ENCODE data around the gene CDH4.
"Not testable (repeated sequence)": the region's sequence is repeated elsewhere in the genome, so short reads cannot be mapped to it uniquely, and the experiment has no call there.

CDH4 gene

DNA sequence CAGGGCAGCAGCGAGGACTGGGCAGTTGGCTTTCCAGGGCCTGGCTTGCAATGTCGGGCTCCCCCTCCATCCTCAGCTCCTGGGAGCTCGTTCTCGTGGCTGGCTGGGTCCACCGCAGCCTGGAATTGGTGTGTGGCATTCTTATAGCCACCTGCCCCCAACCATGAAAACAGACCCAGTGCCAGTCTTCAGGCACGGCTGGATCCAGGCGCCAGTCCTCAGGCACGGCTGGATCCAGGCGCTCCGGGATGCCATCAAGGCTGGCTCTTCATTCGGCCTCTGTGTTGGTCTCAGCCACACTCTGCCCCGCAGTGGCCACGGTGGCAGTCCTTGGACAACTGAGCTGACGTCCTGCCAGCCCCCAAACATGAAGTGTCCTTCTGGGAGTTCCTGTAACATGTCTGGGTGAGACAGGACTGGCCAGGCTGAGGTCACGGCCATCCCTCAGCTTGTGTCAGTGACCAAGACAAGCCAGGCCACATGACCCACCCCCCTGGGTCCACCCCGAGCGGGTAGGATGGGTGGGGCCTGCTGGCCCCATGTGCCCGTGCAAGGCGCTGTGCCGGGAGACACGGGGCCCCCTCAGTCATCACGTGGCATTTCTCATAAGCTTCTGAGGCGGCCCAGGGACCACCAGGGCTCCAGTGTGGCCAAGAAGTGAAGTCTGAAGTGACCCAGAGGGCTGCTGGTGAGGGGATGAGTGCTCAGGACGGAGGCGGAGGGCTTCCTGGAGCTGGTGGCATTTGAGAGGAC is 714.6 kb downstream of the CDH4 start:
- DNase-seq (ENCODE audit: low spot score): no peak

DNA sequence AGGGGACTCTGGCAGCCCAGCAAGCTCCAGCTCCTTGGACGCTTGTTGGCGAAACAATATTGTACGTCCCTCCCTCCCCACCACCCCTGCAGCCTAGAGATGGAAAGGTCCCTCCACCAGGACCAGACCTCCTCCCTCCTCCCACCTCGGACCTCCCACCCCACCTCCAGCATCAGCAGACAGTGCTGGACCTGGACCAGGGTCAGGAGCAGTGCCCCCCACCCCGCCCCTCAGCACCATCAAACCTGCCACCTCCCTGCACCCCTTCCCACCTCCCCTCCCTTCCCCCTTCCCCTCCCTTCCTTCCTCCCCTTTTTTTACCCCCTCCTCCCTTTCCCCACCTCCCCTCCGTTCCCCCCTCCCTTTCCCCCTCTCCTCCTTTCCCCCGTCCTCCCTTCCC is 715.2 kb downstream of the CDH4 start:
- DNase-seq (ENCODE audit: low spot score): no peak

DNA sequence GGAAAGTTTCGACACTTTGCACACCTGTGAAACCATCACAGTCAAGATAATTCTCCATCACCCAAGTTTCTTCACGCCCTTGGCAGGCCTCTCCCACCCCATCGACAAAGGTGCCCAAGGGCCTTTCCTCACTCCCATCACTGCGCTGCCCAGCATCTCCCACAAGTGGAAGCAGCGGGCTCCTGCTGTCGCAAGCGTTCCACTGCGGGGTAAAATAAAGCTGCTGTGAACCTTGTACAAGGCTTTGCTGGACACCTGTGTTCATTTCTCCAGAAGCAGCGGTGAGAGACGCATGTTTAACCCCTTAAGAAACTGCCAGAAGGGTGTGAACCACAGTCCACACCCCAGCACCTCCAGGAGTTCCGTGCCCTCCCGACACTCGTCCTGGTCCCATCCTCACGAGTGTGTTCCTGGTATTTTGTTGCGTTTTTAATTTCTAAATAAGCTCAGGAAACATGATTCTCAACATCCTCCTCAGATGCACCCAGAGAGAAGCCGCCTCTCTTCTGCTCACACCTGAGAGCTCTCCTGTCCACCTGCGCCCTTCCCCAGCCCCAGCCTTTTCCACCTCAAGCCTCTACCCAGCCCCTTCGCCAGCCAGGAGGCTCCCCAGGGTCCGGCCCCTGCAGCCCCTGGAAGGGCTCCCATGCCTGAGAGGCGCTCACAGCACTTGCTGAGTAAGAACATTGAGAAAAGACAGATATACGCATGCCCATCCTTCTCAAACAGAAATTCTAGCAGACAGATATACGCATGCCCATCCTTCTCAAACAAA is 716.2 kb downstream of the CDH4 start:
- no peak for DNase-seq (ENCODE audit: low spot score)

DNA sequence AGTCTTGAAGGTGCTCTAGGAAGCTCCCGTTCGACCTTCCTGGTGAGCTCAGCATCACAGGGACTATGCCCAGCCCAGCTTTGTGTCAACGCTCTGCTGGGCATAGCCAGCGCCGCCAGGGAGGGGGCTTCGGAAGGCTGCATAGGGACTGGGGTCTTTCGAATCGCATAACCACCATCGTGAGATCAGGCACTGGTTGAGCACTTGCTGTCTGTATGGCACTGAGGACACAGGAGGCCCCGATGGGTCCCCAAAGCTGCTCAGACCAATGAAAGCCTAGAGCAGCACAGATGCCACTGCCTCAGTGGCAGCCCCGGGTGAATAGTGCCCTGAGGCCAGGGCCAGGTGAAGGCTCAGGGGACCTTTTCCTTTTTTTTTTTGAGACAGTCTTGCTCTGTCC is 716.9 kb downstream of the CDH4 start:
- DNase-seq (ENCODE audit: low spot score): no peak

DNA sequence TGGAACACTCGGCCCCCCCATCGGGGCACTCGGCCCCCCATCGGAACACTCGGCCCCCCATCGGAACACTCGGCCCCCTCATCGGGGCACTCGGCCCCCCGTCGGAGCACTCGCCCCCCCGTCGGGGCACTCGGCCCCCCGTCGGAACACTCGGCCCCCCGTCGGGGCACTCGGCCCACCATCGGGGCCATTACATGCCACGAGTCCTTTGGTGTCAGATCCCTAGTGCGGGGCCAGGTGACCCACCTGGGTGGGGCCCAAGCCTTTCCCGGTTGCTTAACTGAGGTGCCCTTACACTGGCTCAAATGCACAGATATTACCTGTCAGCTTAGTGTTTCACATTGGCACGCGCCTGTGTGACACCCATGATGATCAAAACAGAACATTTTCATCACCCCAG is 717.7 kb downstream of the CDH4 start:
- DNase-seq (ENCODE audit: low spot score): no peak

DNA sequence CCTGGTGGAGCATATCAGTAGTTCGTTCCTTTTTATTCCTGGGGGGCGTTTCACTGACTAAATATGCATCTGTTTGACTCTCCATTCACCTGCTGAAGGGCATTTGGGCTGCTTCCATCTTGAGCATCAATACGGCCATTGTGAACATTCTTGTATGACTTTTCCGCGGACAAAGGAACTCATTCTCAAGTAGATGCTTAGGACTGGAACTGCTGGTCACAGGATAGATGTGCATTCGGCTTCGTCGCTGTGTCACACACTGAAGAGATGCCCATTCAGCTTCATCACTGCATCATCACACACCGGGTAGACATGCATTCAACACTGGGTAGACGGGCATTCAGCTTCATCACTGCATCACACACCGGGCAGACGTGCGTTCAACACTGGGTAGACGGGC is 718.3 kb downstream of the CDH4 start:
- no peak for DNase-seq (ENCODE audit: low spot score)

DNA sequence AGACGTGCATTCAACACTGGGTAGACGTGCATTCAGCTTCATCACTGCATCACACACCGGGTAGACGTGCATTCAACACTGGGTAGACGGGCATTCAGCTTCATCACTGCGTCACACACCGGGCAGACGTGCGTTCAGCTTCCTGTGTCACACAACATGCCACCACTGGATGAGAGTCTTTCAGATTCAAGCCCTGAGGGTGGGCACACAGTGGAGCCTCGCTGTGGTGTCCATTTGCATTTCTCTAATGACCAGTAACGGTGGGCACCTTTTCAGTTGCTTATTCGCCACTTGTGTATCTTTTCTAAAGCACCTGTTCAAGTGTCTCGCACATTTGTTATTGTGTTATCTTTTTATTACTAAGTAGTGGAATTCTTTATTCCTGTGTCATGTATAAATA is 719.5 kb downstream of the CDH4 start:
- not testable (repeated sequence) for DNase-seq (ENCODE audit: low spot score)

DNA sequence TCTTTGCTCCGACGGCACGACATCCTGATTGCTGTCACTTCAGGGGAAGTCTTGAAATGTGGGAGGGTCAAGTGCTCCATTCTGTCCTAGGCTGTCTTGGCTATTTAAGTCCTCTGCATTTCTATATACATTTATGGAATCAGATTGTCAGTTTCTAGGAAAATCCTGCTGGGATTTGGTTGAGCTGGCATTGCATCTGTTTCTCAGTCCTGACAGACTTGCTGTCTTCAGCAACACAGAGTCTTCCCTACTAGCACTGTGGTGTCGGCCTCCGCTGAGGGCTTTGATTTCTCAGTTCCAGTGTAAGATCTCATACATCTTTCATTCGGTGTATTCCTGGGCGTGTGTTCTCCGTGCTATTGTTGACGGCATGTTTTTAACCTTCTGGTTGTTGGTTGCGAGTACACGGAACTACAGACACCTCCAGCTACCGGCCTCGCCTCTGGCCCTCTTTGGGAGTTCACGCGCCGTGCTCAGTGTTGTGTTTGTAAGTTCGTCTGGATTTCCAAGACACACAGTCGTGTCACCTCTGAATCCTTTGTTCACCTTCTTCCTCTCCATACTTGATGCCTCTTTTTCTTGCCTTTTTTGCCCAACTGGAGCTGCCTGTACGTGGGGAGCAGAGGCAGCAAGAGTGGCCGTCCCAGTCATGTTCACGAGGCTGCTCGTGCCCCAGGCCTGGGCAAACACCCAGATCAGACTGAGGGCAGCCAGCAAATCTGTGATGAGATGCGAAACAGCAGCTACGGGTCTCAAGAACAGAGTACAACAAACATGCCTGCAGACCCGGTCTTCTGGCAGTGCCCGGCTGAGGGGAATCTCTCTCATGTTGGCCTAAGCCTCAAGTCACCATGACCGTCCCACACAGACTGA is 720.8 kb downstream of the CDH4 start:
- no peak for DNase-seq (ENCODE audit: low spot score)

DNA sequence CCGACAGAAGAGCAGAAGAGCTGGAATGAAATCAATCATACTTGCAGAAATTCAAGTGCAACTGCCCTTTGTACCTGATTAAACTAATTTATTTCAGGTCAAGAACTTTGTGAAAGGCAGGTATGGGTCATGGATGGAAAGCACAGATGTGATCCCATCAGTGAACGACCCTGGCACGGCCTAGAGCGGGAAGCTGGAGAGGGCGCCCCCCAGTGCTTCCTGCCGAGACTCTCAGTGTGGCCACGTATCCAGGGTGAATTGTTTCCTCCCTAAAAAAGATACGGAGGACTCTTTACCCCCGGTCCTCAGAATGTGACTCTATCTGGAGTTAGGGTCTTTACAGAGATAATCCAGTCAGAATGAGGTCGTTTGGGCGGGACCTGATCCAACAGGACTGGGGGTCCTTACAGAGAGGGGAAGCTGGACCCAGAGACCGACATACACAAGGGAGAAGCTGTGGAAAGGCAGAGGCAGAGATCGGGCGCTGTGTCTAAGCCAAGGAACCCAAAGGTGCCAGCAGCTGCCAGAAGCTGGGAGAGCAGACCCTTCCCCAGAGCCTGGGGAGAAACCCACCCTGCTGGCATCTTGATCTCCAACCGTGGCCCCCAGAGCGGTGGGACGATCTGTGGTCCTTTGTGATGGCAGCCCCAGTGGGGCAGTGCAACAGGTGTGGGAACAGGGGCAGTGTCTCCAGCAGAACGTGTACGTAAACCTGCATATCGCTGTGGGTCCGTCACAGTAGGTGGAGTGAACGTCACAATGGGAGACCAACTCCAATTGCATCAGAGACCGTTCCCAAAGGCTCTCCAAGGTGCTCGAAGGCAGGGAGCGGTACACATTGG is 721.7 kb downstream of the CDH4 start:
- no peak for DNase-seq (ENCODE audit: low spot score)

DNA sequence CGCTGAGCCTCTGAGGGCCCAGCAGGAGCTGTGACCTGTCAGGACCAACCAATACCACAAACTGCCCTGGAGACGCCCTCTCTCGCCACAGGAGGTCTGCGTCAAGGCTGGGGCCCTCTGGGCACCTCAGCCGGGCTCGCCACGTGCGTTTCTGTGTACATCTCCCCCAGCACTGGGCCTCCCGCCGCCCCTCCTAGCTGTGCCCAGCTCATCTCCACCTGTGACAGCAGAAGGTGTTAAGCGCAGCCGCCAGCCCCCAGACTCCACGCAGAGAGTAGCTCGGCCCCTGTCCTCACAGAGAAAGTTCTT is 722.2 kb downstream of the CDH4 start:
- DNase-seq (ENCODE audit: low spot score): no peak

DNA sequence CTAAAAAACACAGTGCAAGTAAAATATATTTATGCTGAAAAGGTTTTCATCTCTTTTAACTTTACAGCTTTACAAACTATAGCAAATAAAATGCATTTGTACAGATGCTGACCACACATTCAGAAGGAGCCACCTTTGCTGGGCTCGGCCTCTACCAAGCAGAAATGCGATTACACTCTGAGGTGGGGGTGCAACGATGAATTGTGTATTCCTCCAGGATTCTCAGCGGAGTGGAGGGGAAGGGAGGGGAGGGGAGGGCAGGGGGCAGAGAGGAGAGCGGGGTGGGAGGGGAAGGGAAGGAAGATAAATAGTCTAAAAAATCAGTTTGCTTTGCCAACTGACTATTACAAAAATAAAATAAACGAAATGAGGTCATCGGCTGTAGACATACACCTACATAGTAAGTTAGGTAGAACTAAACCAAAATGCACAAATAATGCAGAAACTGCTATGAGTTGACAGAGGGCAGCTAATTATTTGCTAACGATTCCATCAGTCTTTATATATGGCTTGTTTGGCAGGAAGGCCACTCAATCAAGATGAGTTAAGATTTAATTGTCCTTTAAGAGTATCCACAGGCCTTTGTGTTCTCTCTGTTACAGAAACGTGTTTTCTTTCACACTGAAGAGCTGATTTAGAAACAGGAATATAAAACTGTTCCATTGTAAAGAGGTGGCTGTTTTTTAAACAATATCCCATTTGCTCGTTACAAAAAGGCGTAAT is 723.5 kb downstream of the CDH4 start:
- no peak for DNase-seq (ENCODE audit: low spot score)

DNA sequence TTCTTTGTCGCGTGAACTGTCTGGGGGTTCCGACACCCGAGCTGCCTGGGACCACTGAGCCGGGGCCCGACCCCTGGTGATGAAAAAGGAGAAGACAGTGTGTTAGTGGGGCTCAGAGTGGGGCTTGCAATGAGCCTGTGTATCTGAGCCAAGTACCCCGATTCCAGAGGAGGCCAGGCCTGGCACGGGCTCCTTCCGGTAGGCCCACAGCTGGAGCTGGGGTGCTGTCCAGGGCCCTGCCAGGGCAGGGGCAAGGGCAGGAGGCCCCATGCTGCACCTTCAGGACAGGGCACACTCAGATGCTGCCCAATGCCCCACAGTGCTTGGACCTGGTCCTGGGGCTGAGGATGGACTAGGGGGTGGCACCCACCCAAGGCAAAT is 724.2 kb downstream of the CDH4 start:
- DNase-seq (ENCODE audit: low spot score): no peak

DNA sequence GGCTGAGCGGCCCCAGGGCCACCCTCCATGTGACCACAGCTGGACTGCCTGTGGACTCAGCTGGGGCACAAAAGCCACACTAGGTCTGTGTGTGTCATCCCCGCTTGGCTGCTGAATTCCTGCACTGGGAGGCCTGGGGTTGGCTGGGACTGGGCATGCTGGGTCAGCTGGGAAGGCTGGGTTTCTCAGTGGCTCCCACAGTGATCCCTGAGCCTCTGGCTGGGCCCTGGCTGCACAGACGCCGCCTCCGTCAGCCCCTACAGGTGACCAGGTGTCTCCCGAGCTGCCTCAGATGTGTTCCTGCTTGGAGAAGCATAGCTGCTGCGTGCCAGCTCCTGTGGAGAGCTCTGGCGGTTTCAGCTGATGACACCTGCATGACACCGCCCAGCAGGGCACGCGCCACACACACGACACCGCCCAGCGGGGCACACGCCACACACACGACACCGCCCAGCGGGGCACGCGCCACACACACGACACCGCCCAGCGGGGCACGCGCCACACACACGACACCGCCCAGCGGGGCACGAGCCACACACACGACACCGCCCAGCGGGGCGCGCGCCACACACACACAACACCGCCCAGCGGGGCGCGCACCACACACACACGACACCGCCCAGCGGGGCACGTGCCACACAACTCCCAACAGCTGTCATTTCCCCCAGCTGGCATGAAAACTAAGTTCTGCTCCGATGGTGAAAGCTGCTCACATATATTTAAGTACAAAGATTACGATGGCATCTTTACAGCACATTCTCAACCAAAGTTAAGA is 724.8 kb downstream of the CDH4 start:
- no peak for DNase-seq (ENCODE audit: low spot score)

DNA sequence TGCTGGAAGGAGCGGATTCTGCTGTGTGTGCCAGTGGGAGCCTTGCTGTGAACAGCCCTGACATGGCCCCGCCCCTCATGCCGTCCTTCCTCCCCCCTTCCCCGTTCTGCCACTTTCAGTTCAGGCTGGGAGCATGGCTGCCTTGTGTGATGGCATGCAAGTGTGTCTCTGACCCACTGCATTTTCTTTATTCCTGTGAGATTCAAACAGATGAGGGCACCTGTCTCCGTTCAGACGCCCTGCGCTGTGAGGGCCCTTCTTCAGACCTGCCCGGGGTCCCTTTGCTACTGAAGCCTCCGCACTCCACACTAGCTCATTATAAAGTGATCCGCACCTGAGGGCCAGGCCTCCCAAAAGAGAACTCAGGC is 725.3 kb downstream of the CDH4 start:
- no peak for DNase-seq (ENCODE audit: low spot score)

DNA sequence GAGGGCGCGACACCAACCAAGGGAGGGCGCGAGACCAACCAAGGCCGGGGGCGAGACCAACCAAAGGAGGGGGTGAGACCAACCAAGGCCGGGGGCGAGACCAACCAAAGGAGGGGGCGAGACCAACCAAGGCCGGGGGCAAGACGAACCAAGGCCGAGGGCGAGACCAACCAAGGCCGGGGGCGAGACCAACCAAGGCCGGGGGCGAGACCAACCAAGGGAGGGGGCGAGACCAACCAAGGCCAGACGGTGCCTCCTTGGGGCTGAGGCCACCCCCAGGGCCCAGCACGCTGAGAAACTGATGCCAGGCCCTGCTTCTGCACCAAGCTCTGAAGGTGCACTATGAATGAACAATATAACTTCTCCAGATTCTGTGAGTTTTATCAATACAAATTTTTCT is 726.4 kb downstream of the CDH4 start:
- no peak for DNase-seq (ENCODE audit: low spot score)

DNA sequence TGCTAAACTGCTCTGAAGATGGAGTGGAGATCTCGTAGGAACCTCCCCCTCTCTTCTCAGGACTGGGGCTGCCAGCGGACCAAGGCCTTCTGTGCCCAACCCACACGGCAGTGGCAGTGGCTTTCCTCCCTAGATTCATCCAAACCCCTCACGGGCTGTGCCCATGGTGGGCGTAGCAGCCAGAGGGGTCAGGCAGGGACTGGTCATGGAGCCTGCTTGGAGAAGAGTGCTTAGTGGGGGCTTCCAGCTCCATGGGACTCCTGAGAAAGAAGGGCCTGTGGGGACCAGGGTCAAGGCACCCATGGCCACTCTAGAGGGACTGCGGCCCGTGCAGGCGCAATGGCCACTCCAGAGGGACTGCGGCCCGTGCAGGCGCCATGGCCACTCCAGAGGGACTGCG is 727.0 kb downstream of the CDH4 start:
- DNase-seq (ENCODE audit: low spot score): no peak

DNA sequence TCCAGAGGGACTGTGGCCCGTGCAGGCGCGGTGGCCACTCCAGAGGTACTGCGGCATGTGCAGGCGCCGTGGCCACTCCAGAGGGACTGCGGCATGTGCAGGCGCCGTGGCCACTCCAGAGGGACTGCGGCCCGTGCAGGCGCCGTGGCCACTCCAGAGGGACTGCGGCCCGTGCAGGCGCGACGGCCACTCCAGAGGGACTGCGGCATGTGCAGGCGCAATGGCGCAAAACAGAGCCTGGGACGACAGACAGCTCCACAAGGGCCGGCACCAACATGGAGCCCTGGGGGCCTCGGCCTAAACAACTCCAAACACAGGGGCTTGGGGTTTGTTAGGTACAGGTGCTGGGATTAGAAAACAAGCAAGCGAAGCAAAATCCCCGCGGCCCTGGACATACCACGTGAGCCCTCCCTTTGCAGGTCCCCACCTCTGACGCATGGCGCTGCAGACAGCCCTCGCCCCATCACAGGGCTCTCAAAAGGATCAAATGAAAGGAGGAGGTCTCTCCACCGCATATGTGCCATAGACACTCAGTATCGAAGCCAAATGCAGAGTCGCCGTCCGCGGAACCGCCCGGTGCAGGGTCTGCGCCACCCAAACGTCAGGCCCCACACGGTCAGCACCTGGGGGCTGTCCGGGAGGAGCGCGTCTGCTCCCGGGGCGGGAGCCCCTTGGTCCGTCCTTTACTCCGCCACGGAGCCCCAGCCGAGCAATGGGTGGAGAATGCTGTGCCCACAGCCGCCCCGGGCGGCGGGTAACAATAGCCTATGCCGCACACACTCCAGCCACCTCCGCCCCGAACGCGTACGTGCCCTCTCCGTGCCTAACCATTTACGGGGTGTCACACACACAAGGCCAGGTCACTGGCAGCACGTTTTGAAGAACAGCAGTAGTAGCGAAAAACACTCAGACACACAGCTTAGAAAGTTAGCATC is 727.9 kb downstream of the CDH4 start:
- DNase-seq (ENCODE audit: low spot score): no peak

DNA sequence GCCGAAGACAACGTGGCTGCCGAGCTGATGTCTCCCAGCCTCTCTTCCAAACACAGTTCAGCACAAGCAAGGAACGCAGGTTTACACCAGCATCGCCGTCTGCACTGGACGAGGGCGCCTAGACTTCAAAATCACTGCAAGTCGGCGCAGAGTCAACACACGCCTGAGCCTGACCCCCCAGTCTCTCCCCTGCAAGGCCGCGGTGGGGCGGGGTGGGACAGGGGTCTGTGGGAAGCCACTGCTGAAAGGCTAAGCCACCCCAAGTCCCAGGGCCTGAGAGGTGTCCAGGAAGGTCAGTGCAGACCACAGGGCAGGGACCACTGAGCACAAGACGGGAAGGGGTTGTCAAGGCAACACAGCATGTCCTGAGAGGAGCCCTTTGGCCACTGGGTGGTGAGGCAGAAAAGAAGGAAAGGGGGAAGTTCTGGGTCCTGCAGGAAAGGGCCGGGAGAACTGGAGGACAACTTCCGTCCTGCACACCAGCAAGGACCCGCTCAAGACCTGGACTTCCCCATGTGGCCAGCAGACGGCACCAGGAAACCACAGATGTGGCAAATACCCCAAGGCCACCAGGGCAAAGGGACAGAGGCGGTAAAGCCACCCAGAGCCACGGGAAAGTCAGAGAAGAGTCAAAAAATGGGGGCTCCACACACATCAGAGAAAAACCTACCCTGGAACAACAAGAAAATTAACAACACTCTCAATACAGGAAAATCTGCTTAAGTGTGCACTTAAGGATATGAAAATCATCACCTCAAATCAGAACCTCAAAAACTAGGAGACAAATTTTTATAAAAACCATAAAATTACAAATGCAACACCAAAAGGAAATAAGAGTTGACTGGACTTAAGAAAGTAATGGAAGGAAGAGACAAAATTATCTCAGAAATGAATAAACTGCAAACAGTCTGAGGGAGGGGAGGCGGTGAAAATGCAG is 728.9 kb downstream of the CDH4 start:
- peak; percentile 84 for DNase-seq (ENCODE audit: low spot score)
